ENCODE results near the gene HOXC11.

HOXC11 gene

DNA sequence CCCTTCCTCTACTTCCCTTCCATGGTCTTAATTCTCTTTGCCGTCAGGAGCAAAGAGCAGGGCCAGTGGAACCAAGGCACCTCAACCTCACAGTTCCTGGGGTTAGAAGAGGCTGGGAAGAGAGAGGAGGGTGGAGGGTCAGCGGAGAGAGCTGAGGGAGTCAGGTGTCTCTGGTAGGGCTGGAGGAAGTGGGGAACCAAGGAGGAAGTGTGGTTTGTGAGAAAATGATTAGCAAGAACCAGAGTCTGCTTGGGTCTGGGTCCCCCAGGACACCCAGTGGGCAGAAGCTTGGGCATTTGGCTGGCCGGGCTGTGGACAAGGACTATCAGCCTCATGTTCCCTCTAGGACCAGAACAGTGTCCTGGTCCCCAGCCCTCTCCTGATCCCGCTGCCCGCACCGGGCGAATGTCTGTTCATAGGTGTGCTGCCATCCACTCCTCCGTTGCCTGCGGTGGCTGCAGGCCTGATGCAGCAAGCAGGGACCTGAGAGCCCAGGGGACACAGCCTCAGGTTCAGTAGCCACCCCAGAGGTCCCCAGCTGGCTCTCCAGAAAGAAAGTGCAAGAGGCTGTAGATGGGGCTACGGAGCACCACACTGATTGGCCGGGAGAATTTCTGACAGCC is 15.9 kb upstream of the HOXC11 start:
- no peak for DNase-seq (ENCODE audit: low read depth)

DNA sequence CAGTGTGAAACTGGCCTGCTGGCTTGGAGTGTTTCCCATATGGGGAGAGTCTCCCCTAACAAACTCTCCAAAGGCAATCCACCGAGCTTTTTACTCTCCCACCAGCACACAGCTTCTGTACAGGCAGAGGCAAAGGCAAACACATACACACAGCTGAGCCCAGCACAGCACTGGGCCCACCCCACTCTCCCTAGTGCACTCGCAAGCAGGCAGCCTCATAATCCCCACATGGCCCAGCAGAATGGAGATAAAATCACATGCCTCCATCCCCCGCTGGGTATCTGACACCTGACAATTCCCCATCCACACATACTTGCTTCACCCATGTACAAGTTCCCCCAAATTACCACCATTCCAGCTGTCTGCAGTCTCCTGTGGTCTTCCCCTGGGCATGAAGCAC is 14.8 kb upstream of the HOXC11 start:
- DNase-seq (ENCODE audit: low read depth): no peak

DNA sequence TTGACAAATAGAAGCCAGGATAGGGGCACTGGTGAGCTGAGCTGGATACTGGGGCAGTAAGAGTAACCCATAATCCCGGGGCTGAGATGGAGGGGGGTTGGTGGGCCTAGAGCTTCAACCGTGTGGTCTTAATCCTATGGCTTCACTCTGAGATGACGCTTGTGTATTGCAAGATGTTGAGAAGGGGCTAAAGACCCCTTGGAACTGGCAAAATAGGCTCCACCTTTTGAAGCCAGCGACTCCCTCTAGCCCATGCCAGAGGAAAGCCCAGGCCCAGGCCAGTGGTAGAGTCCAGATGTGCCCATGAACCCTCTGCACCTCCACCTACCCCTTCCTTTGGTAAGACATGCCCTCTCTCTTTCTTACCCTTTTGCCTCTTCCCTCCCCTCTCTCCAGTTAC is 13.6 kb upstream of the HOXC11 start:
- DNase-seq (ENCODE audit: low read depth): no peak

DNA sequence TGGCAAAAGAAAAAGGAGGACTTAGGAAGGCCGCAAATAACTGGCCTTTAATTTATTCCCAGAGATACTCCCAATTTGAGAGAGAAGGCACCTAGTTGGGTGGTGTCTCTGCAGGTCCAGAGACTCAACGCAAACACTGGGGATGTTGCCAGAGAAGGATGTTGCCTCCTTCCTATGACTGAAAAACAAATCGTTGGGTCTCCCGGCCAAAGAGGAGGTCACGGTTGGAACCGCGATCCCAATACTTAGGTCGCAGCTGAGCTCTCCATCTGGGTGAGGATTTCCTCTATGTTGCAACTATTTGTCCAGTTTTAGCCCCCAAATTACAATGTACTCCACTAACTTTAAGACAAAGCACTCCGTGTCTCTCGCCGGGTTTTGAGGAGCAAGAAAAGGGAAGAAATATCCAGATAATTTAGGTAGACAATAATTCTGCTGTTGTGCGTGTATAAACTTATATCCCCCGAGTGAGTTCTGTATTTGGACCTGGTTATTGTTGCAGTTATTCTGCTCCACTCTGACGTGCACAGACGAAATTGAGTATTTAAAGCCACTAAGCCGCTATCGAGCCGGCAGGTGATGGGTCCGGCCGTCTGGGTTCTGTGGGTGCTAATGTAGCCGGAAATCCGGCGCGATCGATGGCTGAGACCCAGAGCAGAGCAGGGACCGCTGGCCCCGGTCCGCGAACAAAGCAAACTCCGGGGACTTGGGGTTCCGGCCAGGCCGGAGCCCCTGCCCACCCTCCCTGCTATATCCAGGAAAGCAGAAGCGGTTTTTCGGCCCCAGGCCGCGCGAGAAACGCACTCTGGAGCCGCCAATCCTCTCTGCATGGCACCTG is 12.5 kb upstream of the HOXC11 start:
- DNase-seq (ENCODE audit: low read depth): no peak

DNA sequence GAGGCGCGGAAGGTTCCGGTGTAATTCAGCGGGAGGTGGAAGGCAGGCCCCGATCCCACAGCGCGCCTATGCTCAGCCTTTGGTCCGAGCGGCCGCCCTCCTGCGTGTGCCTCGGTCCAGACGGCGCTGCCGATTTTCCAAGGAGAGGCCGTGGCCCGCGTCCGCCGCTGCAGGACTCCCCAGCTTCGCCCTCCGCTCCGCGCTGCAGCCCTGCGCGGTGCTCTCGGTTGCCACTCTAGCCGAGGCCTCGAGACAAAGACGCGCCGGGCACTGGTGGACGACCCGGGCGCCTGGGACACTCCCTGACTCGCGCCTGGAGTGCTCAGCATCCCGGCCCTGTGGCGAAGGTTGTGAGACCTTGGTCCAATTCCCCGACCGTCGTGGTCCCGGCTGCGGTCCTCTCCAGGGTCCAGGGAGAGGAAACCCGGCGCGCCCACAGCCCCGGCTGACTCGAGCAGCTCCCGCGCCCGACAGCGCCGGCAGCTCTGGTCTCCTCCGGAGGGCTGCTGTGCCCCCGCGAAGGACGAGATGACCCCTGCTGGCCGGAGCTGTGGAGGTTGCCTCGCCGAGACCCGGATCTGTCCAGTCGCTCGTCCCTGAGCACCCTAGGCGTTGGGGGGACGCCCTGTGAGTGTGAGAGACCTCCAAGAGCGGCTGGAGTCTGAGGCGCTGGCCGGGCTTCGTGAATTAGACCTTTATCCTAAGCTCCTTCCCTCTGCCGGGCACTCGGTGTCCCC is 11.7 kb upstream of the HOXC11 start:
- no peak for DNase-seq (ENCODE audit: low read depth)

DNA sequence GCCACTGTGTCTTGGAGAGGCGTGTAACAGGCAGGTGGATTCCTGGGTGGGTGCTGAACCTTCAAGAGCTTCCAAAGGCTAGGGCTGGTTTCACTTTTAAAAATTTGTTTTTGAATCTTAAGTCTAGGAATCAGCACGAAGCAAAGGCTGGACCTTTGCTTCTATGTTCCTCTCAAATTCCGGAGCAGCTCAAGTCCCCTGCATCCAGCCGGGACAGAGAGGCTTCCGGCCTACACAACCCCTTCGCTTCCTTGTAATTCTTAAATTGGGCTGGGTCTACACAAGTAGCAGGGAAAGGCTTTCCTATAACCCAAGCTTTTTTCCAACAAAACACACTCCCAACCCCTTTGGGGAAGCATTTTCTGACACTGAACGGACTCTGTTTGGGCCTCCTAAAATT is 9.9 kb upstream of the HOXC11 start:
- DNase-seq (ENCODE audit: low read depth): no peak

DNA sequence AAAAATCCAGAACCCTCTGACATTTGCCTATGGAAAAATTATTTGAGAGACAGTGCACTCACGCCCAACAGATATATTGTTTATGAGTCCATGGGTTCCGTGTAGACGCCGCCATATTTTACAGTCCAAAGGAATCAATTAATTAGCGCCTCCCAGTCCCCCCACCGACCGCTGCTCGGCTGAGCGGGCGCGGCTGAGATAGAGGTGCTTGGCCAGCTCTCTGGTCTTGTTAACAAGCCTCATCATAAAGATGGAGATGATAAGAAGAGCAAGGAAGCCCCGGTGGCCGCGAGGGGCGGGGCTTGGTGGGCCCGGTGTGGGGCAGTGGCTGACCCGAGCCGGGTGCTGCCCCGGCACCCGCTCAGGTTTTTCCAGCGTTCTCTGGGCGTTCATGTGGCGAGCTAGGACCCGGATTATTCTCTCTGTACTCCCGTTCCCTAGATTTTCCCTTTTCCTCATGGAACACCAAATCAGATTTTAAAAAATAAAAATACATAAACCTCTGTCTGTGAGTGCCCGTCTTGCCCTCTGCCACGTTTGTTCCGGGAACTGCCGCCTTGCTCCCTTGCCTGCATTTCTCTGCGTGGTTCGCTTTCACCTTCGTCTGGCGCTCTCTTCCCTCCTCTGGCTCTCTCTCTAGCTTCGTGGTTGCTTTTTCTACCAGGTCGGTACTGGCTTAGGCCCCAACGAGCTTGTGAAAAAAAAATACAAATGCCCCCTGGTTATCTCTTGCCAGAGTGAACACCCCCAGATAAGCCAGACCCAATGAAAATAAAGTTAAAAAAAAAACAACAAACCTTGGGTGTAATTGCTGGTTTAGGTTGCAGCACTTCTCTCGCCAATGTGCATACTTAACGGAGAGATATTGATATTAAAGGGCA is 9.3 kb upstream of the HOXC11 start:
- no peak for DNase-seq (ENCODE audit: low read depth)

DNA sequence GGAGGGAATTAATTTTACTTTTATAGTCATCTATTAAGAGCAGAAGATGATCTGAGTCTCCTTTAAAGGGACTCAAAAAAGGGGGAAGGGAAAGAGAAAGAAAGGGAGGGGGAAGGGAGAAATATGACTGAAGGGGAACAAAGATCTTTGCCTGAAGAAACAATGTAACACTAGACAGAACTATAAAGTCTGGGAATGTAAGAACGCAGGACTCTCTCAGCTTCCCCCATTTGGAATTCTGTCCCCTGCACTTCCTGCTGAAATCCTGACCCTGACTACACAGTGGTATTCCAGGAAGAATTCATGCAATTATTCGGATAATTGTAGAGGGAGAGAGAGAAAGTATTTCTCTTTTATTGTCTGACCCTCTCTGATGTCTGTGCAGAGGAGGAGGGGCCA is 8.6 kb upstream of the HOXC11 start:
- no peak for DNase-seq (ENCODE audit: low read depth)

DNA sequence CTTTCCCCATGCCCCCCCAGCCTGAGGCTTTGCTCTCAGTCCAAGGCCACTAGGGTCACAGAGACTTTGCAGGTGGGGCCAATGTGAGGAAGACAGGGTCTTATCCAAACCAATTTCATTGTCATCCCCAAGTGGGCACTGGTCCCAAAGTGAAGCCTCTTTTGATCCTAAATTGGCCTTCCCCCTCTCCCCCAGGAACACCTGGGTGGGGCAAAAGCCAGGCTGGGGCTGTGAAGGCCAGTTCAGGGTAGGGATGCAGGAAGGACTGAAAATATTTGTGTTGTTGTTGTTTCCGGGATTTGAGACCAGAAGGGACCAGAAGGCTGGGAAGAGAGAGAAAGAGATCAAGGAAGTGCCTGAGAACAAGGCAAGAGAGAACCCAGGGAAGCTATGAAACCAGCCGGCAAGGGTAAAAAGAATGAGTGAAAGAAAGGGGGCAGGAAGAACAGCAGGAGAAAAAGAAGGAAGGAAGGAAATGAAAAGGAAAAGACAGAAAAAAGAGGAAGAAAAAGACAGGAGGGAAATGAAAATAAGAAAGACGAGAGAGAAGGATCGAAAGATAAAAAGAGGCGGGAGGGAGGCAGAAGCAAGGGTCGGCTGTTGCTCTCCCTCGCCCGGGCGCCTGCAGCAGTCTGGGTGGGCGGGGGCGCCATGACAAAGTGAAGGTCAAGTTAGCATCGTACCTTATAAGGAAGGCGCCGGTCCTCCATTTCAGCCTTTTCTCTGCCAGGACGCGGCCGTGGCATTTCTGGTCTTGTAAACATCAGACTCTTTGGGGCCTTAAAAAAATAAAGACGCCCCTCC is 7.4 kb upstream of the HOXC11 start:
- DNase-seq (ENCODE audit: low read depth): no peak

DNA sequence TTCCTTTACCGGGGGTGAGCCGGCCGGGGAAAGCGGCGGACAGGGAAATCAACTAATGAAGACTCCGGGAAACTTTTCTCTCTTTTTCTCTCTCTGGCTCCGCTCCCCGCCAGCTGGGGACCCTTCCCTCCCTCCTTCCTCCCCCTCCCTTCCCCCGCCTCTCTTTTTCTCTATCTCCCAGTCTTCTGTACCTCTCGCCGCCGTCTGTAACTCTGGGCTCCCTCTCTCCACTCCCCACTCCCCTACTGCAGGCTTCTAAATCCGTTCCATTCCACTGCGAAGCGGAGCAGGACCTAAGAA is 6.9 kb upstream of the HOXC11 start:
- DNase-seq (ENCODE audit: low read depth): no peak

DNA sequence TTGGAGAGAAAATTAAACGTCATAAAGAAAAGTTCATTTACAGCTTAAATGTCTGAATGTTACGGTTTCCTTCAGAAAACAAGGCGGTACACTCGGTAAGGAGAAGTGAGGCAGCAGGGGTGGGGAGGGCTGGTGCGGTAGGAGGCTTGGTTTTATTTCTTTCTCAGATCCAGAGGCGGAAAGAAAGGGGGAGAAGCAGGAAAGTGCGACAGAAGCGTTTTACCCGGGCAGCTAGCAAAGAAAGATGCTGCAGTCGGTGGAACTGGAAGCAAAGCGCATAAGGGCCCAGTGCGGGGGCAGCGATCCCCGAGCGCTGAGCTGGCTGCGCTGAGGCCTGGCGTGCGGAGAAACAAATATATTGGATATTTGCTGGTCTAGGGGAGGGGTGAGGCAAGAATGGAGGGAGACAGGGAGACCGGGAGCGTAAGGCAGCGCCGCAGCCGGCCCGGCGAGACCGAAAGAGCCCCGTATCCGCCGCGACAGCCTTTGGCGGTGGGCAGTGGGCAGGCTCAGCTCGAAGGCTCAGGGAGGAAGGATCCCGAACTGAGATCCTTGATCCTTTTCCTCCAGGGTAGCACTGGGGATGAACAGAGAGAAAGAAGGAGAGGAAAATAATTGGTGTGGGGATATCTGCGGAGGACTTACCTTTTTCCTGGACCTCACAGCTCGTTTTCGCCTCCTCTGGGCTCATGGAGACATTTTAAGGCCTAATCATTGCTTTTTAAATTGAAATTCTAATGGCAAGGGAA is 6.4 kb upstream of the HOXC11 start:
- no peak for DNase-seq (ENCODE audit: low read depth)

DNA sequence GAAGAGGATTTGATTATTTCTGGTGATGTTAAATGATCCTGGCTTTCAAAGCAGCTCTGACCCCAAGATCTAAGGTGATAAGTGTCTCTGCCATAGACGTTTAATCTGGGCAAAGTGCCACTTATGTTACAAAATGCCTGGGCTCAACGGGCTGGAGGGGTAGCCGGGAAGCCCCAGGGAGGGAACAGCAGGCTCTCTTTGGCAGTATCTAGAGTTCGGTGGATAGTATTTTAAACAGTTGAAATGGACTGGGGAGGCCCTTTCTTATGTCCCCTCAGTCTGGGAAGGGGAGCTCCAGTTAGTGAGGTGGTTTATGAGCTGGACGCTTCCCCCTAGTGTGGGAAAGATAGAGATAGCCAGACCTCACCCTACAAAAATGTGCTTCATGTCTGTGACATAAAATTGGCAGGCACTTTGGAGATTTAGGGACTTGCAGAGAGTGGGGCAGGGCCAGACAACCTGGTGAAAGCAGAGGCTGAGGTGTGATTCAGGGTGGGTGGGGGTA is 5.5 kb upstream of the HOXC11 start:
- no peak for DNase-seq (ENCODE audit: low read depth)

DNA sequence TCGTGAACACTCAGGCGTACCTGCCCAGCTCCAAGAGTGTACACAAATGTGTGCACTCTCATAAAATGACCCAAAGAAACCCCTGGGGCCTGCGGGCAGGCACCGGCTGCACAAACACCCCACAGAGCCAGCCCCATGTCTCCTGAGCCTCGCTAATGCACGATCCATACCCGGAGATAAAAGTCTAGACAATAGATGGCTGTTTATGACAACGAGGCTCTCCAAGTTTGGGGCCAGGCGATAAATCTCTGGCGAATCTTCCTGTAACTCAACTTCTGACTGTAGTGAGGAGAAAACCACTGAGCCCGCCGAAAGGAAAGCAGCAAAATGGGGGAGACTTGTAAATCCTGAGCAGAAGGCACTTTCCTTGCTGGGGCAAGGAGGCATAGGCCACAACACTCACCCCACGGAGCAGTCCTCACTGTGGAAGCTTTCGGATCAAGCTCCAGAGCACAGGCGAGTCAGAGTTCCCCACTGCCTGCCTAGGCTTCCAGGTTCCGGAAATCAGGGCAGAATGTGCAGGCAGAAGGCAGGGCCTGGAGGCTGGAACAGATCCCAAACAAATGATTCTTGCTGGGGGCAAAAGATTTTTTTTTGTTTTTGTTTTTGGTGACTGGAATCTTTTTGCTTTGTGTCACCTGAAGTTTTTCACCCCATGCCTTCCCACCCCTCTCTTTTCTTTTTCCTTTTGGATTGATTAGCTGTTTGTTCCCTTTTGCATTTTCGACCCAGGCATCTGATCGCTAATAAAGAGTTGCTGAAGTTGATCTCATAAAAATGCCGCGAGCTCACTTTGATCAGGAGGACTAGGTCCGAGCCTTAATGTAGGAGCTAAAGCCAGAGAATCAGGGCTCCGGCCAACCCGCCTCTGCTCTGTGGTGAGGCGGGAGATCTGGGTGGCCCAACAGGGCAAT is 4.5 kb upstream of the HOXC11 start:
- no peak for DNase-seq (ENCODE audit: low read depth)

DNA sequence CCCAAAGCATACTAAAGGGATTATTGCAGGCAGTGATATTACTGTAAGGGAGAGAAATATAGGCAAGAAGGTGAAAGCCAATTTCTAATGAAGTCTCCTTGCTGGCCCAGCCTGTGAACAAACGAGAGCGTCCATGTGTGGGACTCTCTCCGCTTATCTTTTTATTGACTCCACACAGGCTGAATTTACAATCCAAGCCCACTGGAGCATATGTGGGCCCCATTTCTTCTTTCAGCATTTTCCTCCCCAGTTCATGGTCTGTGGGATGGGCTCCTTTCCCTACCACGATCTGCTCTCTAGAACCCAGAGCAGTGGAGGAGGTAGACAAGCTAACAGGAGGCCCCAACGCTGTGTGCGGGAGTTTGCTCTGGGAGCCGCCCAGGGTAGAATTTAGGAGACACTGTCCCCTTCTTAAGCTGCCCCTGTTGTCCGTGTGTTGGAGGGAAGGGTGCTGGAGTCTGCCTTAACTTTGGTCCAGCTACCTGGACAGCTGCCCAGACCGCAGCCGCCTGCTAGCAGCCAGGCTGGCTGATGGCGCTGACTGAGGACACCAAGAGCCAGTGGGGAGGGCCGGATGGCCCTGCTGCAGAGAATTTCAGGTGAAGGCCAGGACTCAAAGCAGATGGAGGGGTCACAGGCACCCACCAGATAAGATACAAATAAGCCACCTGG is 3.2 kb upstream of the HOXC11 start:
- DNase-seq (ENCODE audit: low read depth): no peak

DNA sequence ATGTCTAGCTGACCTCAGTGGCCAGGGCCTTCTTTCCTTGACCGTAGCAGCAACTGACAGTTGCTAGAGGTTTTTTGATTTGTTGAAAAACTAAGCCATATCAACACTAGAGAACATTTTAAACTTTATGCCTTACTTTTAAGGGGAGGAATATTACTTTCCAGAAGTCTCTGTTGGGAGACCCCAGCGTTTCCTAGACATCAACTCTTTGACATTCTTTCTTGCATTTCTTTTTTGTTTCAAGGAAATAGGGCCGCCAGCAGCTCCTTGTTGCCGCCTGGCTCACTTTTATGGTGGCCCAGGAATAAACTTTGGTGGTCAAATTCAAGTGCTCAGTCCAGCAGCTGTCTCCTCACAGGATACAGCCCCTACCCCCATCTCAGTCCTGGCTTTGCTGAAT is 2.5 kb upstream of the HOXC11 start:
- no peak for DNase-seq (ENCODE audit: low read depth)

DNA sequence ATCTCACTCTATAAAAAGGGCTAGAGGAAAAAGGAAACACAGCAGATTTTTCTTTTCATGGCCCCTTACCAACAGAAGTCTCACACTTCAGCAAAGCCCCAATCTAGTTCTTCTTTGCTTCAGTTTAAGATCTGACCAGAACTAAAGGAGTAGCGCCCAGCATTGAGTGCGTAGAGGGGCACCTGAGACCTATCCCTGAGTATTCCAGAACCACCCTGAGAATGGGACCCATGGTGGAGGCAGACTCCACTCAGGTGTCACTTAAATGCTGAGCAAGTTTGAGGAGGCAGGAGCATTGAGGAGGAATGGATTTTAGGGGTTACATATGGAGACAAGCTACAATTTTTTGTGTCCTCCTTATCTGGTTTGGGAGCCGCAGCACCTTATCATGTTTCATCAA is 1.8 kb upstream of the HOXC11 start:
- no peak for DNase-seq (ENCODE audit: low read depth)

DNA sequence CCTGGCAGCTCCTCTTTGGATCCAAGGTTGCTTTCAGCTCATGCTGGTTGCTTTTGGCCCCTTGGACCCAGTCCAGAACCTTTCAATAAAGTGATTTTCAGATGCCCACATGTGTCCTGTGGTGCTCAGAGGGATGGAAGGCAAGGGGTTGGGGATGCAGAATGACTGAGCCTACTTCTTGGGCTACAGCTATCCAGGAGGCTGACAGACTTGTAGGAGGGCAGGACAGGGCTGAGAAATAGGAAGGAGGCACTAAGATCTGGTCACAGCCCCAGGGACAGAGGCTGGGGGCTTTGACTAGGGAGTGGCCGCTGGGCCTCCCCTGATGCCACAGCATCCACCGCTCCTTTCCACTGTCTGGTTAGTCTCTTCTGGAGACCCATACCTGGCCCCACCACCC is 1.2 kb upstream of the HOXC11 start:
- DNase-seq (ENCODE audit: low read depth): no peak

DNA sequence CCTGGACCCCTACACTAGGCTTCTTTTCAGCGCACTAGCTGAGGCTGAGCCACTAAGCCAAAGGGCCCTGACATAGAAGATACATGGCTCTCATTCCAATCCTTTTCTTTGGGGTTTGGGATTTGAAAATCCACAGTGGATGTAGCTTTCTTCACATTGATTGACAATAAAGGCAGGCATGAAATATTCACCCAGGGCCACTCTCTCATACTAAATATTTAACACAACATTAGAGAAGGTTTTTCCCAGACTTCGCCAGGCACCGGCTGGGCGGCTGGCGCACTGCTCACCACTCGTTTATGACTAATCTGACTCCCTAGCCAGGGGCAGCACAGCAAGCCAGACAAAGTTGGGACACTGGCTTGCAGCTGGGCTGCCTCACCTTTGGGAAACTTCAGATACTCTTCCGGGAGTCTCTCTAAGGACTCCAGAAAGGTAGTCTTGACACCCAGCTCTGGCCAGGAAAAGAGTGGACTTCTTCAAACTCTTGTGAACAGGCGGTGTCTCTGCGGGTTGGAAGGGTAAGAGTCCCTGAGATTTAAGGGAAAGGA is 699 bp upstream of the HOXC11 start:
- DNase-seq (ENCODE audit: low read depth): no peak

Measured in stromal cell of bone marrow (primary cell).